HepG2 (cell line): ENCODE measurements around the gene RABEP2. TPM values are rescaled to one million over a fixed set of nuclear protein-coding genes. Genes with fewer than 3 reads are reported as not detected.
A peak's percentile ranks its signal among the peaks of the same experiment; 100 is the strongest.

Experiments
- ARNT2 ChIP-seq: sonication (generic); formaldehyde crosslinking; IDR thresholded peaks from 2 replicates; pipeline ENCODE4 v1.8.0; 2022; ENCODE audit warnings: mild to moderate bottlenecking, low read depth, missing genetic modification reagents, moderate library complexity
- CBX1 ChIP-seq: IDR thresholded peaks from one replicate; pipeline ENCODE4 v1.6.1; 2016; ENCODE audit warnings: antibody characterized with exemption, low read depth
- ELF1 ChIP-seq: sonication (generic); formaldehyde crosslinking; IDR thresholded peaks from 2 replicates; pipeline ENCODE4 v1.4.0; 2020; ENCODE audit warnings: missing genetic modification reagents
- HDAC6 ChIP-seq: fragments of 200-600 bp; sonication (generic); IDR thresholded peaks from 2 replicates; pipeline ENCODE4 v1.7.0; 2017; ENCODE audit warnings: mild to moderate bottlenecking, antibody characterized with exemption, low read length, low read depth
- KDM5B ChIP-seq: sonication (generic); formaldehyde crosslinking; IDR thresholded peaks from 2 replicates; pipeline ENCODE4 v1.4.0; 2020; ENCODE audit warnings: missing genetic modification reagents, mild to moderate bottlenecking, borderline replicate concordance
- KLF11 ChIP-seq: IDR thresholded peaks from 2 replicates; pipeline ENCODE4 v1.6.1; 2016; ENCODE audit warnings: missing compliant biosample characterization
- MLX ChIP-seq: IDR thresholded peaks from 2 replicates; pipeline ENCODE4 v1.6.1; 2016
- MTA1 ChIP-seq: sonication (generic); formaldehyde crosslinking; IDR thresholded peaks from 2 replicates; pipeline ENCODE4 v1.4.0; 2020; ENCODE audit warnings: missing genetic modification reagents, mild to moderate bottlenecking, borderline replicate concordance
- NCOA2 ChIP-seq: sonication (generic); formaldehyde crosslinking; IDR thresholded peaks from 2 replicates; pipeline ENCODE4 v1.8.0; 2022; ENCODE audit warnings: inconsistent platforms
- NFE2 ChIP-seq: sonication (generic); formaldehyde crosslinking; IDR thresholded peaks from 2 replicates; pipeline ENCODE4 v1.4.0; 2020; ENCODE audit warnings: missing genetic modification reagents
- NR2C2 ChIP-seq: sonication (generic); formaldehyde crosslinking; IDR thresholded peaks from 2 replicates; pipeline ENCODE4 v1.4.0; 2020; ENCODE audit warnings: missing genetic modification reagents, mild to moderate bottlenecking, moderate library complexity, borderline replicate concordance
- NR2F1 ChIP-seq, 2 experiments: fragments of 450-650 bp in 1 of 2; formaldehyde crosslinking in 1 of 2; IDR thresholded peaks; 2 replicates each; pipeline versions ENCODE4 v1.5.0 to v1.6.1; 2016 to 2020; ENCODE audit warnings: mild to moderate bottlenecking in 1 of 2, missing compliant biosample characterization in 1 of 2, missing genetic modification reagents in 1 of 2, moderate library complexity in 1 of 2
- PHF21A ChIP-seq: sonication (generic); formaldehyde crosslinking; IDR thresholded peaks from 2 replicates; pipeline ENCODE4 v1.5.0; 2020; ENCODE audit warnings: mild to moderate bottlenecking, missing genetic modification reagents
- SP1 ChIP-seq, 2 experiments: fragments of 450-650 bp in 1 of 2; sonication (generic) in 1 of 2; formaldehyde crosslinking in 1 of 2; IDR thresholded peaks; 2 replicates each; pipeline versions ENCODE4 v1.4.0 to v1.6.1; 2016 to 2020; ENCODE audit warnings: missing genetic modification reagents in 1 of 2
- SP2 ChIP-seq: sonication (generic); formaldehyde crosslinking; IDR thresholded peaks from 2 replicates; pipeline ENCODE4 v1.5.1; 2020; ENCODE audit warnings: mild to moderate bottlenecking, missing genetic modification reagents
- TAF1 ChIP-seq: sonication (generic); formaldehyde crosslinking; IDR thresholded peaks from 2 replicates; pipeline ENCODE4 v1.4.0; 2020; ENCODE audit warnings: missing genetic modification reagents
- TBP ChIP-seq: sonication (generic); formaldehyde crosslinking; IDR thresholded peaks from 2 replicates; pipeline ENCODE4 v1.5.0; 2020; ENCODE audit warnings: missing genetic modification reagents
- TBX3 ChIP-seq: fragments of 450-650 bp; IDR thresholded peaks from 2 replicates; pipeline ENCODE4 v1.6.1; 2017; ENCODE audit warnings: antibody characterized with exemption, mild to moderate bottlenecking, inconsistent platforms, borderline replicate concordance
- THAP11 ChIP-seq: IDR thresholded peaks from 2 replicates; pipeline ENCODE4 v1.6.1; 2016; ENCODE audit warnings: missing biosample characterization, missing genetic modification reagents
- ZFYVE20 ChIP-seq: sonication (generic); formaldehyde crosslinking; IDR thresholded peaks from 2 replicates; pipeline ENCODE4 v1.8.0; 2023; ENCODE audit warnings: low read depth, mild to moderate bottlenecking, moderate library complexity, missing genetic modification reagents, borderline replicate concordance
- ZKSCAN5 ChIP-seq: sonication (generic); formaldehyde crosslinking; IDR thresholded peaks from 2 replicates; pipeline ENCODE4 v1.5.1; 2020; ENCODE audit warnings: mild to moderate bottlenecking, missing genetic modification reagents
- ZNF180 ChIP-seq: sonication (generic); formaldehyde crosslinking; IDR thresholded peaks from 2 replicates; pipeline ENCODE4 v1.4.0; 2020; ENCODE audit warnings: low read depth, missing genetic modification reagents, borderline replicate concordance
- ZNF225 ChIP-seq: sonication (generic); formaldehyde crosslinking; IDR thresholded peaks from 2 replicates; pipeline ENCODE4 v1.4.0; 2020; ENCODE audit warnings: mild to moderate bottlenecking, missing genetic modification reagents
- ZNF264 ChIP-seq: sonication (generic); formaldehyde crosslinking; IDR thresholded peaks from 2 replicates; pipeline ENCODE4 v1.4.0; 2020; ENCODE audit warnings: missing genetic modification reagents
- ZNF3 ChIP-seq: IDR thresholded peaks from 2 replicates; pipeline ENCODE4 v1.7.0; 2017; ENCODE audit warnings: inconsistent platforms
- ZNF362 ChIP-seq: sonication (generic); formaldehyde crosslinking; IDR thresholded peaks from 2 replicates; pipeline ENCODE4 v1.4.0; 2020; ENCODE audit warnings: missing genetic modification reagents, mild to moderate bottlenecking, borderline replicate concordance
- ZNF441 ChIP-seq: sonication (generic); formaldehyde crosslinking; IDR thresholded peaks from 2 replicates; pipeline ENCODE4 v1.7.0; 2021; ENCODE audit warnings: missing genetic modification reagents, borderline replicate concordance
- ZNF546 ChIP-seq: sonication (generic); formaldehyde crosslinking; conservative IDR thresholded peaks from 2 replicates; pipeline ENCODE4 v1.8.1; 2023; ENCODE audit warnings: mild to moderate bottlenecking, missing genetic modification reagents
- ZNF549 ChIP-seq: sonication (generic); formaldehyde crosslinking; IDR thresholded peaks from 2 replicates; pipeline ENCODE4 v1.5.0; 2020; ENCODE audit warnings: missing genetic modification reagents
- ZNF607 ChIP-seq: sonication (generic); formaldehyde crosslinking; IDR thresholded peaks from 2 replicates; pipeline ENCODE4 v1.5.1; 2020; ENCODE audit warnings: missing genetic modification reagents, mild to moderate bottlenecking, borderline replicate concordance
- ZNF792 ChIP-seq: IDR thresholded peaks from 2 replicates; pipeline ENCODE4 v1.6.1; 2016
- ZNF878 ChIP-seq: sonication (generic); formaldehyde crosslinking; IDR thresholded peaks from 2 replicates; pipeline ENCODE4 v1.8.1; 2023; ENCODE audit warnings: mild to moderate bottlenecking, missing genetic modification reagents, moderate library complexity
- polyA plus RNA-seq, 8 experiments: library from polyadenylated mRNA; depleted of rRNA in 3 of 8; stranded (reverse) in 7 of 8; unstranded in 1 of 8; fragments of >200 nt; fragmentation: Illumina TruSeq in 4 of 8; extraction: Trizol in 4 of 8; gene quantifications; 2 replicates each; pipeline versions ENCODE4 v1.2.1 to v1.2.3, GENCODE V29; 2011 to 2016; ENCODE audit warnings: low read depth in 4 of 8, missing spikeins in 1 of 8, mixed read lengths in 1 of 8; ENCODE audit not compliant: insufficient read depth in 1 of 8
- total RNA-seq, 5 experiments: library from RNA; depleted of rRNA; stranded (reverse); fragments of >200 nt; fragmentation: Illumina TruSeq; extraction: Trizol; gene quantifications; 2 replicates each; pipeline ENCODE4 v1.2.3, GENCODE V29; 2016; ENCODE audit warnings: low read depth in 1 of 5

The RABEP2 gene
- total and polyA plus RNA-seq, 2 of the 13 experiments (the other 11 are each of a cell fraction or from before 2014, with no cell fraction given) = 10.8 to 18.4 TPM

GRCh38 chr16:28935924-28936783 lies 11.1 kb upstream of the RABEP2 start (continued):
- TF ChIP-seq ZNF878 (CRISPR knock-in tag) (no peak), ZNF546 (0 out of 2 replicates have a peak, but pooled peaks have one; percentile 16), KDM5B (CRISPR knock-in tag) (0 out of 2 replicates have a peak, but pooled peaks have one; percentile 23), MTA1 (CRISPR knock-in tag) (no peak), ZNF264 (CRISPR knock-in tag) (no peak), NR2C2 (CRISPR knock-in tag) (no peak), ARNT2 (no peak), THAP11 (peak; percentile 35), ZNF180 (CRISPR knock-in tag) (no peak), SP2 (CRISPR knock-in tag) (no peak), NCOA2 (no peak), NR2F1 (CRISPR knock-in tag; IDR thresholded peaks at IDR 0.05) (no peak), ZNF792 (CRISPR knock-in tag) (no peak), MLX (CRISPR knock-in tag) (no peak), ELF1 (CRISPR knock-in tag) (peak; percentile 65), TBP (CRISPR knock-in tag) (no peak), TAF1 (CRISPR knock-in tag) (peak; percentile 41; the same call in 1 of the 2 replicates), TBX3 (no peak), KLF11 (CRISPR knock-in tag) (no peak), ZNF549 (no peak), ZNF607 (CRISPR knock-in tag) (no peak), ZKSCAN5 (CRISPR knock-in tag) (0 out of 2 replicates have a peak, but pooled peaks have one; percentile 19), ZNF3 (CRISPR knock-in tag) (no peak), NFE2 (CRISPR knock-in tag) (no peak), CBX1 (no peak), PHF21A (CRISPR knock-in tag) (0 out of 2 replicates have a peak, but pooled peaks have one; percentile 21), ZNF362 (CRISPR knock-in tag) (no peak), ZNF225 (no peak), ZNF441 (CRISPR knock-in tag) (peak; percentile 91), HDAC6 (no peak), SP1 (IDR thresholded peaks at IDR 0.05) (0 out of 2 replicates have a peak, but pooled peaks have one; percentile 66), SP1 (CRISPR knock-in tag; IDR thresholded peaks at IDR 0.05) (peak; percentile 77), ZFYVE20 (CRISPR knock-in tag) (no peak)
